ENCODE measurements around the gene FLYWCH2.
"Not testable (repeated sequence)": the region's sequence is repeated elsewhere in the genome, so short reads cannot be mapped to it uniquely, and the experiment has no call there.

FLYWCH2 gene

DNA sequence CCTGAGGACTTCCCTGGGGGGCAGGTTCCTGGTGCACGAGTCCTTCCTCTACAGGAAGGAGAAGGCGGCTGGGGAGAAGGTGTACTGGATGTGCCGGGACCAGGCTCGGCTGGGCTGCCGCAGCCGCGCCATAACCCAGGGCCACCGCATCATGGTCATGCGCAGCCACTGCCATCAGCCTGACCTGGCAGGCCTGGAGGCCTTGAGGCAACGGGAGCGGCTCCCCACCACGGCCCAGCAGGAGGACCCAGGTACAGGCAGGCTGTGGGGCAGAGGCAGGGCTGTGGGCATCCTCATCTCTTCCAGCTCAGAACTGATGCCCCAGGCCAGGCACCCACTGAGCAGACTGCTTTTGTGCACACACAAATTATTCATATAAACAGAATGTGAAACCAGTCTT, 55.2 kb downstream of the FLYWCH2 start:
- DNase-seq (ENCODE audit: low spot score) = no peak

DNA sequence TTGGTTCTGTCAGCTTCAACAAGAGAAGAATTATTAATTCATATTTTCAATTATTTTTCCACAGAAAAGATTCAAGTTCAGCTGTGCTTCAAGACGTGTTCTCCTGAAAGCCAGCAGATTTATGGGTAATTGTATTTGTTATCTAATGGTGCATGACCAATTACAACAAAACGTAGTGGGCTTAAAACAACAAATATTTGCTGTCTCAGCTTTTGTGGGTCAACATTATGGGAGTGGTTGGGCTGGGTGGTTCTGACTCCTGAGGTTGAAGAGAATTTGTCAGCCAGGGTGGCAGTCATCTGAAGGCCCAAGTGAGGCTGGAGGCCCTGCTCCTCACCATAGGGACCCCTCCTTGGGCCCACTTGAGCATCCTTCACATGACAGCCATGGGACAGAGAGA, 57.0 kb downstream of the FLYWCH2 start:
- no peak for DNase-seq (ENCODE audit: low spot score)

DNA sequence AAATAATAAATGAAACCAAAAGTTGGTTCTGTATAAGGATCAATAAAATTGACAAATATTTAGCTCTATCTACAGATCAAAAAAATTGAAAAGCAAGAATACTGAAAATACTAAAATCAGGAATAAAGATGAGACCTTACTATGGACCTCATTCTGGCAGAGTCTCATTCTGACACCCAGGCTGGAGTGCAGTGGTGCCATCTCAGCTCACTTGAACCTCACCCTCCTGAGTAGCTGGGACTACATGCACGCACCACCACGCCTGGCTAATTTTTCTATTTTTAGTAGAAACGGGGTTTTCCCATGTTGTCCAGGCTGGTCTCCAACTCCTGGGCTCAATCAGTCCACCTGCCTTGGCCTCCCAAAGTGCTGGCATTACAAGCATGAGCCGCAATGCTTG, 59.0 kb downstream of the FLYWCH2 start:
- DNase-seq (ENCODE audit: low spot score) = no peak

DNA sequence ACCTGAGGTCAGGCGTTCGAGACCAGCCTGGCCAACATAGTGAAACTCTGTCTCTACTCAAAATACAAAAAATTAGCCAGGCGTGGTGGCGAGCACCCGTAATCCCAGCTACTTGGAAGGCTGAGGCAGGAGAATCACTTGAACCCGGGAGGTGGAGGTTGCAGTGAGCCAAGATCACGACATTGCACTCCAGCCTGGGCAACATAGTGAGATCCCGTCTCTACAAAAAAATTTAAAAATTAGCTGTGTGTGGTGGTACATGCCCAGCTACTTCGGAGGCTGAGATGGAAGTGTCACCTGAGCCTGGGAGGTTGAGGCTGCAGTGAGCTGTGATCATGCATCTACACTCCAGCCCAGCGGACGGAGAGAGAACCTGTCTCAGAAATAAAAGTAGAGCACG, 60.7 kb downstream of the FLYWCH2 start:
- DNase-seq (ENCODE audit: low spot score) = not testable (repeated sequence)

DNA sequence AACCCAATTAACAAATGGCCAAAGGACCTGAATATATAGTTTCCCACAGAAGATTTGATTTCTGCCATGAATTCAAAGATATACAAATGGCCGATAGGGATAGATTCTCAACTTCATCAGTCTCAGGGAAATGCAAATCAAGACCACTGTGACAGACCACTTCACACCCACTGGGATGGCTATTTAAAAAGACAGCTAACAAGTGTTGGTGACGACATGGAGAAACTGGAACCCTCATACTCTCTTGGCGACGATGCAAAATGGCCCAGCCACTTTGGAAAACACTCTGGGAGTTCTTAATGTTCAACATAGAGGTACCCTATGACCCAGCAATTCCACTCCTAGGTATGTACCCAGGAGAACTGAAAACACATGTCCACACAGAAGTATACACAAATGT, 63.6 kb downstream of the FLYWCH2 start:
- no peak for DNase-seq (ENCODE audit: low spot score)
